Hepatocyte (in vitro differentiated cells): ENCODE results near the gene PDE4B. TPM values are rescaled to one million over a fixed set of nuclear protein-coding genes. Genes with fewer than 3 reads are reported as not detected.

ENCODE experiments used
- DNase-seq: peaks from one replicate; pipeline ENCODE4 v3.0.0-alpha.2; 2016; ENCODE audit warnings: low spot score
- H2AFZ ChIP-seq: fragments of 200-600 bp; sonication (generic); 2 replicates; pipeline ENCODE4 v1.6.0; 2016; ENCODE audit warnings: antibody characterized with exemption, mild to moderate bottlenecking
- H3K27ac ChIP-seq: fragments of 200-600 bp; sonication (generic); 2 replicates; pipeline ENCODE4 v1.5.1; 2016; ENCODE audit warnings: mild to moderate bottlenecking
- H3K27me3 ChIP-seq: fragments of 200-600 bp; sonication (generic); 2 replicates; pipeline ENCODE4 v1.6.1; 2016
- H3K36me3 ChIP-seq: fragments of 200-600 bp; sonication (generic); replicated peaks from 2 replicates; pipeline ENCODE4 v1.5.1; 2016; ENCODE audit warnings: low read depth; ENCODE audit not compliant: insufficient read depth
- H3K4me1 ChIP-seq: fragments of 200-600 bp; sonication (generic); 2 replicates; pipeline ENCODE4 v1.5.1; 2016; ENCODE audit warnings: mild to moderate bottlenecking, moderate library complexity; ENCODE audit not compliant: insufficient read depth
- H3K4me2 ChIP-seq: fragments of 200-600 bp; sonication (generic); 2 replicates; pipeline ENCODE4 v1.6.0; 2016
- H3K4me3 ChIP-seq: fragments of 200-600 bp; sonication (generic); 2 replicates; pipeline ENCODE4 v1.5.1; 2016; ENCODE audit warnings: mild to moderate bottlenecking
- H3K79me2 ChIP-seq: fragments of 200-600 bp; sonication (generic); 2 replicates; pipeline ENCODE4 v1.6.0; 2017; ENCODE audit warnings: mild to moderate bottlenecking
- H3K9me2 ChIP-seq: fragments of 200-600 bp; sonication (generic); replicated peaks from 2 replicates; pipeline ENCODE4 v1.6.0; 2017; ENCODE audit warnings: mild to moderate bottlenecking; ENCODE audit not compliant: insufficient read depth
- H3K9me3 ChIP-seq: fragments of 200-600 bp; sonication (generic); 2 replicates; pipeline ENCODE4 v1.5.1; 2016; ENCODE audit warnings: low read depth, mild to moderate bottlenecking
- H4K20me1 ChIP-seq: fragments of 200-600 bp; sonication (generic); 2 replicates; pipeline ENCODE4 v1.6.0; 2016; ENCODE audit warnings: mild to moderate bottlenecking; ENCODE audit not compliant: insufficient read depth, poor library complexity, severe bottlenecking
- CTCF ChIP-seq: fragments of 200-600 bp; sonication (generic); IDR thresholded peaks from 2 replicates; pipeline ENCODE4 v1.5.1; 2016; ENCODE audit warnings: antibody characterized with exemption, mild to moderate bottlenecking; ENCODE audit not compliant: poor library complexity
- EZH2 ChIP-seq: fragments of 200-600 bp; sonication (generic); IDR thresholded peaks from 2 replicates; pipeline ENCODE4 v1.6.1; 2016; ENCODE audit warnings: antibody characterized with exemption, mild to moderate bottlenecking, borderline replicate concordance
- EZH2phosphoT487 ChIP-seq: fragments of 200-600 bp; sonication (generic); IDR thresholded peaks from one replicate; pipeline ENCODE4 v1.6.1; 2018; ENCODE audit warnings: antibody characterized with exemption, mild to moderate bottlenecking, low read depth, moderate library complexity; ENCODE audit not compliant: unreplicated experiment, severe bottlenecking
- WGBS: methylation state at CpG from one replicate; pipeline ENCODE4 v1.1.6; 2016; ENCODE audit warnings: low lambda C conversion rate; ENCODE audit errors: missing lambda C conversion rate; 5-methylcytosine and 5-hydroxymethylcytosine counted together
- polyA plus RNA-seq: library from polyadenylated mRNA; unstranded; fragments of >200 nt; fragmentation: Nextera tagmentation; extraction: Ambion mirVana; gene quantifications from 2 replicates; pipeline ENCODE4 v1.2.1, GENCODE V29; 2016
- total RNA-seq: library from RNA; depleted of rRNA; stranded (reverse); fragments of >200 nt; gene quantifications from 2 replicates; pipeline ENCODE4 v1.2.3, GENCODE V29; 2014

The PDE4B gene
- total and polyA plus RNA-seq, 2 experiments from 2014 or later: 1.8 to 3.4 TPM

GRCh38 chr1:66331658-66332547 is 539.2 kb downstream of the PDE4B start:
- Histone ChIP-seq H3K27ac (peak overlapping the region; percentile 81), H2AFZ (peak overlapping the region; percentile 34), H3K27me3 (no peaks in the 10 kb centered on the region), H3K36me3 (no peaks in the 10 kb centered on the region), H3K4me2 (peak overlapping the region; percentile 74), H3K4me3 (peak overlapping the region; percentile 22), H3K4me1 (peaks cover 8% of the 10 kb centered on the region), H3K9me3 (no peaks in the 10 kb centered on the region), H3K79me2 (no peaks in the 10 kb centered on the region), H3K9me2 (no peaks in the 10 kb centered on the region), H4K20me1 (no peaks in the 10 kb centered on the region)
- TF ChIP-seq EZH2phosphoT487: no peak
- TF ChIP-seq CTCF: no peak
- no peak for TF ChIP-seq EZH2
- peak; percentile 64 for DNase-seq
- WGBS: 2% methylated on average over 18 of the region's 18 CpGs

- peaks cover 8% of the 10 kb centered on the region for H3K4me1 ChIP-seq
- no peaks in the 10 kb centered on the region for H3K79me2 ChIP-seq
- H3K27me3 ChIP-seq: no peaks in the 10 kb centered on the region
- peak overlapping the region; percentile 74 for H3K4me2 ChIP-seq
- no peak for DNase-seq
- H3K4me3 ChIP-seq: peak overlapping the region; percentile 22
- H3K36me3 ChIP-seq: no peaks in the 10 kb centered on the region
- H3K9me3 ChIP-seq: no peaks in the 10 kb centered on the region
- H3K9me2 ChIP-seq: no peaks in the 10 kb centered on the region
- H2AFZ ChIP-seq: peak overlapping the region; percentile 34
- no peaks in the 10 kb centered on the region for H4K20me1 ChIP-seq
- TF ChIP-seq CTCF: no peak
- no peak for TF ChIP-seq EZH2
- TF ChIP-seq EZH2phosphoT487: no peak
- peak overlapping the region; percentile 81 for H3K27ac ChIP-seq
- 3% methylated on average over 2 of the region's 2 CpGs for WGBS
These were observed 539.8 kb downstream of the PDE4B start for GRCh38 chr1:66332548-66332901.

GRCh38 chr1:66333466-66334199 is 540.9 kb downstream of the PDE4B start:
- 68% methylated on average over 4 of the region's 4 CpGs for WGBS
- Histone ChIP-seq H4K20me1 (no peaks in the 10 kb centered on the region), H3K27ac (no peak overlapping the region), H3K4me2 (peak overlapping the region; percentile 74), H3K36me3 (no peaks in the 10 kb centered on the region), H3K9me3 (no peaks in the 10 kb centered on the region), H3K79me2 (no peaks in the 10 kb centered on the region), H3K27me3 (no peaks in the 10 kb centered on the region), H3K4me1 (peaks cover 8% of the 10 kb centered on the region), H2AFZ (no peak overlapping the region), H3K9me2 (no peaks in the 10 kb centered on the region), H3K4me3 (no peak overlapping the region)
- TF ChIP-seq EZH2 (no peak), CTCF (no peak), EZH2phosphoT487 (no peak)
- no peak for DNase-seq
